ENCODE data around the gene PDIK1L.
A peak's percentile ranks its signal among the peaks of the same experiment; 100 is the strongest.

The PDIK1L gene

DNA sequence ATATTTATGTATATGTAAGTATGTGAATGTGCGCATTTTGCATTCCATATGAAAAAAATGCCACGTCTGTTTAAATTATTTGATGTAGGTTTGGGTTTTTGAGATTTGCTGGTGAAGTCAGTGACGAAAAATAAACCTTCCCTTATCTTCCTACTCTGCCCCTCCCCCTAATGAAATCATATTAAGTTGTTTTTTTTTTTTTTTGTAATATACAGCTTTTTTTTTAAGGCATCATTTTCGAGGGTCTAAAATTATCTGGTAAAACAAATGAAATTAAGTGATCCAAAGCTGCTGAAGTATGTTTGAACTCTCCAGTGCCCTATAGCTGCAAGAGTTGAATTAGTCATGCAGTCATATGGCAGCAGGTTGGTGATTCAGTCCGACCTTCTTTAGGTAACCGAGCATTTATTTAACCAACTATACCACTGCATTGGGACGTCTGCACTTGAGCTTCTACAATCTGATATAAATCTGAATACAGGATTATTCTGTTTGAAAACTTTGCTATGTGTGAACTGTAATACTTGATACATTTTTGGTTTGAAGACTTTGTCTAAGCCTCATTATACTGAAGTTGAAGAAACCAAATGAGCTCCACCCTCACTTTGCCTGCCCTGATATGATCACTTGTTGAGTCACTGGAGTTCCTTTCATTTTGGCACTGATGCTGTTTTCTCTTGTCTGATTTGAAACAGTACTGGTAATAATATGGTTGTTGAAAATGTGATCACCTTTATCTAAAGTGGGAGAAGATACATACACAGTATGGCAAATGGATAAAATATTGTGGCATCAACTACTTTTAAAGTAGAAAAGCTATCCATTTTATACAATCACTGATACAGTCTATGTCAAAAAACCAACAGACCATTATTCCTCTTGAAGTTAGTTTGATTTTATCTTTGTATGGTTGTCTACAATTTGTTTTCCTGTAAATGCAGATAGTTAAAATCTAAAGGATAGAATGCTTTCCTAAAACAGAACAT is 11.7 kb downstream of the PDIK1L start:
- no peak for DNase-seq

DNA sequence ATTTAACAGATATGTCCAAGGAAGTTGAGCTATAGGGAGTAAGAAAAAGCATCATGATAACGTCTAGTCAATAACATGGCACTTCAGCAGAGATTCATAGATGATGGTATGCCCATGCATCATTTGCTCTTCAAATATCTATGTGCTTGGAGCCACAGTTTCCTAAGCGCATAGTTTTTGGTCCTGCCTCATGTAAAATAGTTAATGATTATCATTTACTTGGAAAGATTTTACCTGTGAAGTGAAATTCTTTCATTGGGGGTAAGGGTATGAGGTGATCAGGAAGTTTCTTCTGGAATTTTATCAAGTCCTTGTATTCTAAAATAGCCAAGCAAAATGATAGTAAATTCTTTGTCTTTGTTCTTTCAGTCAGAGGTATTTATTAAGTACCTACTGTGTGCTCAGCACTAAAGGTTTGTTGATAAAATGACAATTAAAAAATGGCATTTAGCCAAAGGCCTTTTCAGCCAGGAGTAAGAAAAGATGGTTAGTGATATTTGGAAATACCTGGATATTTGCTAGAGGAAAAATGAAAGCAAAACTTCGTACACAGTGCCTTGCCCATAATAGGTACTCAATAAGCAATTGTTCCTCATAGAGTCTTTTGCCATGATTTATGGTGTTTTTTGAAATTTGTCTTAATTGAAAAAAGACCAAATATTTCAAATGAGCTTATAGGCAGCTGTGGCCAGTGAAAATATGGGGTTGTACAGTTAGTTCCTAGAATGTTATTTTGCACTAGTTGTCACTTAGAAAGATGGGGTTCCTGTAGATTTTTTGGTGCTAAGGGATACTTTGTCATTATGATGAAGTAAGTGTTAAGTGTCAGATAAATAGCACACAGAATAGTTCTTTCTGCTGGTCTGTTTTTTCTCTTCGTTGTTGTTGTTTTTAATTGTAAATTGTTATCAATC is 13.1 kb downstream of the PDIK1L start:
- no peak for DNase-seq

- no peak for DNase-seq
Observed at GRCh38 chr1:26125382-26125781, 13.8 kb downstream of the PDIK1L start.

GRCh38 chr1:26125946-26126320 is 14.3 kb downstream of the PDIK1L start:
- no peak for DNase-seq

GRCh38 chr1:26126321-26127084 is 14.9 kb downstream of the PDIK1L start:
- no peak for DNase-seq

- DNase-seq, result no peak
Observed at GRCh38 chr1:26127235-26128163, 15.9 kb downstream of the PDIK1L start.

DNA sequence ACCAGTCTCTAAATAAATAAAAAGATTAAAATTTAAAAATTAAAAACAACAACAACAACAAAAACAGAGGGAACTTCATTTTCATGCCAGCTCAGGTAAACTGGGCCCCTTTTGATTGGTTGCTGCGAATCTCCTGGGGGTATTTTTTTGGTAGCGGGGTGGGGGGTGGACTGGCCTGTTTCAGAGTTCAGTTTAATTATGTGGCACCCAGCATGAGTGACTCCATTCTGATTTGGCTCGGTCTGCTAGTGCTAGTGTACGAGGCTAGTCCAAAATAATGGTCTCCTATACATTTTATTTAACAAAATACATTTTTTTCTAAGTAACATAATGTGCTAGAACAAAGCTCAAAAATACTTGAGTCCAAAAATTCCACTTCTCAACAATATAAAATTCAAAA is 18.2 kb downstream of the PDIK1L start:
- DNase-seq, result no peak

GRCh38 chr1:26130695-26131094 is 19.1 kb downstream of the PDIK1L start:
- DNase-seq, result no peak

GRCh38 chr1:26132128-26132833 is 20.7 kb downstream of the PDIK1L start:
- DNase-seq, result no peak

DNA sequence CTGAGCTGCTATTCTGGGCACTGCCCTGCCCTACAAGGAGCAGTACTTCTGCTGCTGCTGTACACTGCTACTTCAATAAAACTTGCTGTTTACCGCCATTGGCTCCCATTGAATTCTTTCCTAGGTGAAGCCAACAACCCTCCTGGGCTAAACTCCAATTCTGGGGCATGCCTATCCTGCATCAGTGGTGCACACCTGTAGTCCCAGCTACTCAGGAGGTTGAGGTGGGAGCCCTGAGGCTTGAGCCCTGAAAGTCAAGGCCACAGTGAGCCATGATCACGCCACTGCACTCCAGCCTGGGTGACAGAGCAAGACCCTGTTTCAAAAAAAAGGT is 21.2 kb downstream of the PDIK1L start:
- DNase-seq, result no peak

- no peak for DNase-seq
Observed at GRCh38 chr1:26134466-26134865, 22.8 kb downstream of the PDIK1L start.

DNA sequence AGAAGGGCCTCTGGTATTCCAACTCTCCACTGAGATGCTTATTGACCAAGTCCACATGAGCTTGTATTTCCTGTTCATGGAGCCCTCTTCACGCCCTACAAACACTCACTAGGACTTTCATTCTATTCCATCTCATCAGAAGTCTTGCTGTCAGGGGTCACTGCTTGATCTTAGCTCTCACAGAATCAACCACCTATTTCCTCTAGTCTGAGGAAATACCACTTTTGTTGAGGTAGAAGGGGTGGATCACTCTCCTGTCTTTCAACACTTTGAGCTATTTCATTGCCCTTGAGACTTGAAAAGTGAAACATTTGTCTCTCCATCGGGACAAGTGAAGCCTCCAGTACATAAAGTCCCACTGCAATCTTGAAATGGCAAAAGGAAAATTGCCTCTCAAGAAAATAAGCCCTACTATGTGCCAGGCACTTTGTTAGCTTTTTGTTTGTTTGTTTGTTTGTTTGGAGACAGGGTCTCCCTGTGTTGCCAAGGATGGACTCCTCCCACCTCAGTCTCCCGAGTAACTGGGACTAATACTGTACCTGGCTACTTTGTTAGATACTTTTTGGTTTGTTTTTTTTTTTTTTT is 27.4 kb downstream of the PDIK1L start:
- no peak for DNase-seq

DNA sequence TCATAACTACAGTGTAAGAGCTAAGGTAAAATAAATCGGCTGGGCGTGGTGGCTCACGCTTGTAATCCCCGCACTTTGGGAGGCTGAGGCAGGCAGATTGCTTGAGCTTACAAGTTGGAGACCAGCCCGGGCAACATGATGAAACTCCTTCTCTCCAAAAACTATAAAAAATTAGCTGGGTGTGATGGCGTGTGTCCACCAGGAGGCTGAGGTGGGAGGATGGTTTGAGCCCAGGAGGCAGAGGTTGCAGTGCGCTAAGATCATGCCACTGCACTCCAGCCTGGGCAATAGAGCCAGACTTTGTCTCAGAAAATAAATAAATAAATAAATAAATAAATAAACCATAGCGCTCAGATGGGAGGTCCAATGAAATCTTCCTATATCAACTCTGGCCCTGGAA is 30.5 kb downstream of the PDIK1L start:
- no peak for DNase-seq

DNA sequence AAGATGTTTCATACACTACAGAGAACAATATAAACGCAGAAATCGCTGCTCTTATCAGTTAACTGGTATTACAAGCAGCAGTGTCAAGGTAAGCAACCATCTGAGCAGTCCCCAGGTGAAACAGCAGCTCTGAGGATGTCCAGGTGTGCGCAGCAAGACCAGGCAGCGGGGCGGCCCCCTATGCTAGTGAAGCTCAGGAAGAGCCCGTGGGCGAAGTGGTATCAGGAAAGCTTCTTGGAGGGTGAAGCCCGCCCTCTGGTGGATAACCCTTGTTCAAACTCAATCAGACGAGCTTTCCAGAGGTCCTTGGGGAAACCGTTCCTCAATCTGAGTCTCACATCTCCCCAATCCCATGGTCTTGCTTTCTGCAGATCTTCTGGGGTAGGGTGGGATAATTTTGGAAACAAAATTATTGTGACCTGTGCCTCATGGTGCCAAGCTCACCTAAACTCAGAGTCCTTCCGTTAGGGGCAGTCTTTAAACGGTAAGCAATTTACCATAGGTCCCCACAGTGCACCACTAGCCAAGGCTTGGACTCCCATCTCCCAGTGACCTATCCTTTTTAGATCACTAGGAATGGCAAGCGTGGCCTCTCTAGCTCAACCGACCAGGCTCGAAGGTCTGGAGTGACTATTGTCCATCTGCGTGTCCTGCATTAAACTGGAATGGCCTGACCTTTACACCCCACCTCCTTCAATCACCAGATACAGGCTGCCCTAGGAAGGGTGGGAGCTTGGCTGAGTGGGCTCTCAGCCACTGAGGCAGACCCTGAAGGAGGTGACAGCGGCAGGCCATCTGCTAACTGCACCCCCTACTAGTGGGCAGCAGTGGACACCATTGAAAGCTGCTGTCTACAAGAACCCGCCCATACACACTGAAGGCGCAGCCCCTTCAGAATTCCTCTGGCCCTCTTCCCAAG is 33.7 kb downstream of the PDIK1L start:
- DNase-seq, result peak; percentile 71

GRCh38 chr1:26145960-26146294 is 34.3 kb downstream of the PDIK1L start:
- DNase-seq, result no peak

GRCh38 chr1:26148887-26149286 is 37.3 kb downstream of the PDIK1L start:
- no peak for DNase-seq

DNA sequence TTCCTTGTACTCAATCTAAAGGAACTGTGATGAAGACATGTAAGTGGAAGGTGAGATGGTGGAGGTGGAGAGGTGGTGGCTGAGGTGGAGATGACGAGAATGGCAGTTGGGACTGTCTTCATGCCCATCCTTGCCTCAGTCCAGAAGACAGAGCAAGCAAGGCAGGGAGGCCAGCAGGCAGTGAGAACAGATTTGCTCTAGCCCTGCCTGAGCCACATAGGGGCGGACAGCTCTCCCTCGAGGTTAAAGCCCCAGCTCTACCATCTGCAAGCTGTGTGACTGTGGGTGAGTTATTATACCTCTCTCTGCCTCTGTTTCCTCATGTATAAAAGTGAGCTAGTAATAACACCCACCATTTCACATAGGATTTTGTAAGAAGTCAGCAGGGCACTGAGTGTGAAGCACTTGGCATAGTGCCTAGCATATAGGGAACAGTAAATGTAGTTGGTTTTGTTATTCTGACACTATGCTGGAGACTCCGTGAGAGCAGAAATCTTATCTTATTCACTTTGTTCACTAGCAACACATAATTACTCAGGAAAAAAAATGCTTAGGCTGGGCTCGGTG is 42.4 kb downstream of the PDIK1L start:
- no peak for DNase-seq

DNA sequence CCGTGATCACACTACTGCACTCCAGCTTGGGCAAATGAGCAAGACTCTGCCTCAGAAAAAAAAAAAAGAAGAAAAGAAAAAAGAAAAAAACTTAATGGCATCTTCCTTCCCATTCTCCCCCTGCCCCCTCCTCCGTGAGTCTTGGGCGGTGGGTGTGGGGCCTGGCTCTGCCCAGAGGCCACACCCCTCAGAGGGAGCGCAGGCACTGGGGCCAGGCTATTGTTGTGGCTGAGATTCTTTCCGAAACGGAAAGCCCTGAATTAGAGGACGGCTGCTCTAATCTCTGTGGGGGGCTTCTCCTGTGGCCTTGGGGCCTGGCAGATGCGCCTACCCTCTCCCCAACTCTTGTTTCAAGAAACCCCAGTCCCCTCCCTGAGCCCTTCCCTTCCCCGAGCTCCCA is 43.1 kb downstream of the PDIK1L start:
- no peak for DNase-seq
